ENCODE measurements around the gene APBB2.

GRCh38 chr4:41129936-41130440, 84.4 kb downstream of the APBB2 start:
- TF ChIP-seq ATF2 (IDR thresholded peaks at IDR 0.05; ENCODE audit: low read length) (no peak), POLR2A (IDR thresholded peaks at IDR 0.05; ENCODE audit: low read depth, low read length) (no peak), CTCF (IDR thresholded peaks at IDR 0.05 in 2 of 3, conservative IDR thresholded peaks at IDR 0.05 in 1 of 3; ENCODE audit: control insufficient read depth in 2 of 3, extremely low read depth in 1 of 3, insufficient read depth in 1 of 3, low read depth in 3 of 3, low read length in 3 of 3) (no peak), STAT3 (IDR thresholded peaks at IDR 0.05; ENCODE audit: low read depth, low read length) (no peak)
